Endothelial cell of umbilical vein (primary cell): ENCODE measurements around the gene CDH23.

Experiments
- CTCF ChIP-seq, 2 donors: IDR thresholded peaks; 1 replicate in 1 of 2; 2 replicates in 1 of 2; pipeline ENCODE4 v1.5.1; 2011; ENCODE audit warnings: low read length in 2 of 2, mild to moderate bottlenecking in 2 of 2, moderate library complexity in 2 of 2, control low read depth in 1 of 2, inconsistent platforms in 1 of 2, low read depth in 1 of 2; ENCODE audit not compliant: insufficient read depth in 1 of 2; ENCODE audit errors: extremely low read depth in 1 of 2
- MAX ChIP-seq: IDR thresholded peaks from 2 replicates; pipeline ENCODE4 v1.6.1; 2011; ENCODE audit not compliant: insufficient read depth, insufficient read length
- POLR2A ChIP-seq: IDR thresholded peaks from 2 replicates; pipeline ENCODE4 v1.6.1; 2012; ENCODE audit warnings: low read depth, mild to moderate bottlenecking, control low read depth, low read length

- TF ChIP-seq POLR2A (no peak), MAX (no peak), CTCF (IDR thresholded peaks at IDR 0.05; ENCODE audit: extremely low read depth in 1 of 2, insufficient read depth in 1 of 2, low read depth in 1 of 2, low read length in 2 of 2) (no peak)
These were observed 55.0 kb downstream of the CDH23 start for GRCh38 chr10:71451754-71452153.
